GM21619 (cell line): Measurements from ENCODE around the gene HCFC1.

Experiments used
- ATAC-seq: cut with Tn5 transposase; IDR thresholded peaks from one replicate; pipeline ENCODE4 v1.9.1; 2021; ENCODE audit not compliant: unreplicated experiment

HCFC1 gene

DNA sequence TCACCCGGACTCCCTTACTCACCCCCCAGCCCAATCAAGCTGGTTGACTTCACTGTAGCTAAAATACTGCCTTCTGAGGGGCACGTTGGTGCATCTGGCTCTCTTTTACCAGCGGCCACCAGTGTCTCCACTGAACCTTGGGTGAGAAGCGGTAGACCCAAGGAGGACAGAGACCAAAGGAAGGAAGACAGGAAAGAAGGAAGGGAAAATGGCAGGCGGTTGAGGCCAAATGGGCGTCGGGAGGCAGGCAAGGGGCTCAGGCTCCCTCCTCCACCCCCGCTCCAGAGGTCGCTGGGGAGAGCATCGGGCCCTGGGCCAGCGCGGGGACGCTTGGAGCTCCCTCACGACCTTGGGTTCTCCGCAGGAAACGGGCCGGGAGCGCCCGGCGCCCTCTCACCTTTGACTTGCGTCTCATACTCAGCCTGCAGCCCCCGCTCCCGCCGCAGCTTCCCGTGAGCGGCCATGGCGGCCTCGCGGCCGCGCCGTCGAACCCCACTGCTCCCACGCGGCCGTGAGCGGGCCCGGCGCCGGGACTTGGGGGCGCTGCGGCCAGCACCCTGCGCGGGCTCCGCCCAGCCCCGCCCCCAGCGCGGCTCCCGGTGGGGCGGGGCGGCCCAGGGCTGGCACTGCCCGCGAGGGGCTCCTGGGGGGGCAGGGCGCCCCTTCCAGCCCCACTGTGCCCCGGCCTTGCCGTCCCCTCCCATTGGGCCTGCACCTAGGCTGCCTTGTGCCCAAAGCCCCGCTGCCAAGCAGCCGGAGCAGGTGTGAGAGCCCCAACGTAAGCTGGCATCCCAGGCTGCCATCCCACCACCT lies 45.7 kb downstream of the HCFC1 start, which contains the start of gene ARHGAP4:
ARHGAP4 (minus strand) TSS at position 526 of the 813 bp plus-strand sequence; CDS start at position 464, 62 bp downstream.
- no peak for ATAC-seq

DNA sequence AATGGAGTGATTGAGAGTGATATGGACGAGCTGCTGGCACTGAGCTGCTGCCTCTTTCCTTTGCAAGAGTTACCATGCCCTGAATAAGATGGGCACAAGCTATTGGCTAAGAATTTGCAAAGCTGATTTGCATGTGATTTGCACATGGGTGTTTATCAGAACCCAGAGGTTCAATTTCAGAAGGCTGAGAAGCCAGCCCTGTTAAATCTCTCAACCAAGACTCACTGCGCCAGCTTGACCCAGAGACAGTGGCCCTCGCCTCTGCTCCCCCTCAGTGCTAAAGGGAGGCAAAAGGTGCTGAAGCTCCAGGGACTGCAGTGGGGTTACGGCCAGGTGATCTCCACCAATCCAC lies 46.3 kb downstream of the HCFC1 start:
- ATAC-seq, result no peak

DNA sequence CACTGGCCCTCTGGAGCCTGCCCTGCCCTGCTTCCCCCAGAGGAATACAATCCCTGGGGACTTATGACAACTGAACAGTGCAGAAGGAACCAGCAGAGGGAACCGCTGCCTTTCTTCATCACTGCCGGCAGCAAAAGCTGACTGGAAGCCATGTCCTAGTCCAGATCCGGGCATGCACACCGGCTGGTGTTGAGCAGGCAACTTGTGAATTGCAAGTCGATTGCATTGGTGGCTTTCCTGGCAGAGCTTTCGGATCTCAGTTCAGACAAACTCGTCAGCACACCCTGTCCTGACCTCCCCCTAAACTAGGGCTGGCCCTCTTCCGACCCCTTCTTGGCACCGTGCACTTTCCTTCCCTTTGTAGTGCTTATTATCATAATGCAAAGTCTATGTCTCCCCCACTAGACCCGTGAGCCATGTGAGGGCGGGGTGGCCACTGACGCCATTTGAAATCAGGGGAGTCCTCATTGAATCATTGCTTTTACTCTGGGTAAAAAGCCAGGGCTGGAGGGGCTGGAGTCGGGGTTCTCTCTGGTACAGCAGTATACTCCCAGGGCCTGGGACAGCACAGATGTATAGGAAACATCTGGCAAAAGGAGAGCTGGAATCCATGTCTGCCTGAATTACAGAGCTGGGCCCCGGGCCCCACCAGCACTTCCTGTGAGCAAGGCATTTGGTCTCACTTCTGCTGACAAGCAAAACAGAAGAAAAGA lies 47.3 kb downstream of the HCFC1 start:
- ATAC-seq, result no peak

DNA sequence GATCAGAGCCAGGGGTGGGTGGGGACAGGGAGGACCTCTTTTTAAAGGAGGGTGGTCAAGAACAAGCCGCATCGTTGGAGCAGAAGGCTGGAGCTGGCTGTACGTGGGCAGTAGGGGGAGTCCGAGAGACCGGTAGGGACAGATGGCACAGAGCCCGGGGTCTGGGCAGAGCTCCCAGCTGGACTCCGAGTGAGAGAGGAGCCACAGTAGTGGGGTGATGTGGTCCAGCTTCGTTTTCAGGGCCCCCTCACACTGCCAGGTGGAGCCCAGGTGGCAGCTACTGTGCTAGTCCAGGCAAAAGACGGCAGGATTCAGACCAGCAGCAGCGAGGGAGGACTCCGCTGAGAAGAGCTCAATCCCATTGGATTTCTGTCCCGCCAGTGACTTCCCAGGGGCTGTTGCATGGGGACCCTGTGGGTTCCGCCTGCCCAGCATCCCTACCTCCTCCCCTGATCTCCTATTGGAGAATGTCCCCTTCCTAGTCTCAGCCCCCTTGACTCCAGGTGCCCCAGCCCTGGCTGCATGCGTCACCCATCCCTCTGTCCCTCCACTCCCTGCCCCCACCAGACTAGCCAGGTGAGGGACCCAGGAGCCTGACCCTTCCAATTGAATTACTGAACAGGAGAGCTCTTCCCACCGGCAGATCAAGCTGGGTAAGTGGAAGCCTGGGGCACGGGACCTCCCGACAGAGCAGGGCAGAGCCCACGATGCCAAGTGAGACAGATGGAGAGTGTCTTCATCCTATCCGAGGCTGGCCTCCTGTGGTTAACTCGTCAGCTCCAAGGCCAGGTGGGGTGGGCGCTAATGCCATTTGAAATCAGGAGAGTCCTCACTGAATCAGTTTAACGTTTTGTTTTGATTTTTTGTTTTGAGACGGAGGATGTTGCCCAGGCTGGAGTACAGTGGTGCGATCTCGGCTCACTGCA lies 48.4 kb downstream of the HCFC1 start:
- no peak for ATAC-seq

DNA sequence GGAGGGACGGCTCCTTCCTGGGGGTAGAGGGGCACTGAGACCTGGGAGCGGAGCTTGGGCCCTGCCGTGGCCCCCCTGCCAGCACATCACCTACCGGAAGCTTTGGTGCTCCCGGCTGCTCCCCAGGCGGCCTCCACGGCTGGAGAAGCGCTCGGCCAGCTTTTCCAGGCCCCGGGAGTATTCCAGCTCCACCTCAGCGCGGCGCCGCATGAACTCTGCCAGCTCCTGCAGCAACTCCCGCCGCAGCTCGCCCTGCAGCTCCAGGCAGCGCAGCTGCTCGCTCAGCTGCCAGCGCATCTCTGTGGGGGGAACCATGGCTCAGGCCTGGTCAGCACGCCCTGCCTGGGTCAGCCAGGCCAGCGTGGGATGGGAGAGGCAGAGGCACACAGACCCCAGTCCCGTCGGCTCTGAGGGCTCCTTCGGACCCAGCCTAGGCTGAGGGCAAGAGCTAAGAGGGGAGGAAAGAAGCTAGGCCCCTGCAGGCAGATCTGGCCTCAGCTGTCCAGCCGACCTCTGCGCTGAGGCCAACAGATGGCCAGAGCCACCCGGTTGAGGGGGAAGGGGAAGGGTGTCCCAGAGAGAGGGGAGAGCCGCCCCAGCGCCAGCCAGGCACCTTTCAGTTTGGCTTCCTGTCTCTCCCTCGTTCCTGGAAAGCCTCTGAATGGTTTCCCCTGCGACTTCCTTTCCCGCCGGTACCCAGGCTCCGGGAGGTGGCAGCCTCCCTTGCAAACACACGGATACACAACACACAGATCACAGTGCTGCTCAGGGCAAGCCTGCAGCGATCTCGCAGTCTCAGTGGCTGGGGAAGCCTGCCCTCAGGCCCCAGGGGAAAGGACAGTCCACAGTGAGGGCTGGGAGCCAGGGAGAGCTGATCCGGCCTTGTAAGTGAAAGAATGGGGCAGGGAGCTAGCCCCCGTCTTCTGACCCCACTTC lies 49.8 kb downstream of the HCFC1 start:
- no peak for ATAC-seq

DNA sequence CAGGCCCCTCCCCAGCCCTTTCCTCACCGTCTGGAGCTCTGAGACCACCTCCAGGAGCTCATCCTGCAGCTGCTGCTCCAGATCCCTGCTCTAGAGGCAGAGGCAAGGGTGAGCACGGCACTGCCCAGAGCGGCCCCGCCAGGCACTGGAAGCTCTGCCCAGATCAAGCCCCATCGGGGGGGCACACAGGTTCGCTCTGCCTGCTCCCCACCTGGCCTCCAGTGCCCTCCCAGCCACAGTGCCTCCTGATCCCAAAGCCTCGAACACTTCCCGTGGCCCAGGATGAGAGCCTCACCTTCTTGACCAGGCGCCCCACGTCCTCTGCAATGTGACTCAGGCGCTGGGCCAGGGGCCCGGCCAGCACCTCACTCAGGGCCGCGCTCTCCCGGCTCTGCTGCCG lies 50.5 kb downstream of the HCFC1 start:
- no peak for ATAC-seq

DNA sequence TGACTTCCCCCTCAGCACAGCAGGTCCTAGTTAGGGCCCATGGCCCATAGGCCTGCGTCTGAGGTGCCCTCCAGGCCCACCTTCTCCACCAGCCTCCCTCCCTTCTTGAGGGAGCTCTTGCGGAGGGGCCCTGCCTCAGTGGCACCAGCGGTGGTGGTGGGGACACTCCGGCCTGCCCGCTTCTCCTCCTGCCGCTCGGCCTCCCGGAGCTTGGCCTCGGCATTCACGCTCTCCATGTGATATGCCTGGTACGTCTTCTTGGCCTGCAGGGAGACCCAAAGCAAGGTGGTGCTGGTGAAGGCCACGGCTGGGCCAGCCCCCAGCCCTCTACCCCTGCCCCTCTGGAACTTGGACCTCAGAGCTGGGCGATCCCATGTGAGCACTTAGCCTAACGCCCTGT lies 51.1 kb downstream of the HCFC1 start:
- ATAC-seq, result no peak

DNA sequence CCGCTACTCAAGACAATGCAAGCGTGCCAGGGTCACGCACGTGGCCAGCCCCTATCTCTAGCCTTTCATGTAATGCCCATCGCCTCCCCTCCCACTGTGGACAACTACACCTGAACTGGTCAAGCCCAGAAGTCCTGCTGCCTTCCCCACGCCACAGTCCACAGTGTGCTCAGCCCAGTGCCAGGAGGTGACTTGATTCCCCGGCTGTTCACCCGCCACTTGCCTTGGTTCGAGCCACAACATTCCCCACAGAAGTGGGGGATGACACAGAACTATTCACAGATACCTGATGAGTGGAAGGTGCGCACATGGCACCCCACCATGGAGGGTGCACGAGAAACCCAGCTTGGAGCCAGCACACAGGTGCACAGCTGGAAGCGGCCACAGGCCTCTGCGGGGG lies 52.3 kb downstream of the HCFC1 start:
- no peak for ATAC-seq

DNA sequence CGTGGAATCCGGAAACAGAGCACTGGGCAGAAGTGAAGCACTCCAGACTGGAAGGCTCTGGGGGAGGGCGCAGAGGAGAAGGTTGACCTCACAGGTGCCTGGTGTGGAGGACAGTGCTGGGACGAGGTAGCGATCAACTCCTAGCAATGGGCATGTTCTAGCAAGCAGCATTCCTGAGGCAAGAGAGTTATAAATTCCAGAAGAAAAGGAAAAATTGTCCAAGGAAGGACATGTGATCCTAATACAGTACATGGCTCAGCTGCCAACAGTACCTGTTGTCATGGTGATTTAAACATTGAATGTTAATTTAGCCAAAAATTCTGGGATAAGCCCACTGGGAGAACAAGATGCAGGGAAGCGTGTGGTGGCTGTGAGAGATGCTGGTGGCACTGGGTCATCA lies 53.7 kb downstream of the HCFC1 start:
- ATAC-seq, result no peak

DNA sequence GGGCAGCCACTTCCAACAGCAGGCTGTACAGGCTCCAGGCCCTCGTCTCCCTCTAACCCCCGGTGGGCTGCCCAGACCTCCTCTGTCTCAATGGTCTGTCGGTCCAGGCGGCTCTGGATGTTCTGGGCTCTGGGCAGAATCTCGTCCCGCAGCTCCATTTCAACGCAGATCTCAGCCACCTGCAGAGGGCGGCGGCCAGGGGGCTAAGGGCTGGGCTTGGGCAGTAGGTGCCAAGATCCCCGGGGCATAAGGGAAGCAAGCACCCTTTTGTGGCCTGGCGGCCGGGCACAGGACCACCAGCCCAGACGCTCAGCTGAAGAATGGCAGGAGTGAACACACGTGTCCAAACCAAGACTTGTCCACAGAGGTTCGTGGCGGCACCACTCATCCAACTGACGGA lies 57.9 kb downstream of the HCFC1 start:
- no peak for ATAC-seq

DNA sequence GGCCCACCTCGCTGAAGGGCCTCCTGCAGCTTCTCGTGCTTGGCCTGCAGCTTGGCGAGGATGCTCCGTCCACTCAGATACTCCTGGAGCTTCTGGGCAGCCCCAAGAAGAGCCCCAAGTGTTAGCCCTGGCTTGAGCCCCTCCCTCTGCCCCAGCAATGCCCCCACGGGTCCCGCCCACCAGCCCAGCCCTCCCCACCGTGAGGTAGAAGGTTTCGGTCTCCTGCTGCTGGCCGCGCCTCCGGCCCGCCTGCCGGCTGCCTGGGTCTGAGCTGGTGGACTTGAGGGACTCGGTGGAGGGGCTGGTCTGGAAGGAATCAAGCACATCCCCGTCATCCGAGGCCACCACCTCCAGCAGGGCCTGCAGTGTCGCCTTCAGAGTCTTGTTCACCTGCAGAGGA lies 58.4 kb downstream of the HCFC1 start:
- no peak for ATAC-seq

DNA sequence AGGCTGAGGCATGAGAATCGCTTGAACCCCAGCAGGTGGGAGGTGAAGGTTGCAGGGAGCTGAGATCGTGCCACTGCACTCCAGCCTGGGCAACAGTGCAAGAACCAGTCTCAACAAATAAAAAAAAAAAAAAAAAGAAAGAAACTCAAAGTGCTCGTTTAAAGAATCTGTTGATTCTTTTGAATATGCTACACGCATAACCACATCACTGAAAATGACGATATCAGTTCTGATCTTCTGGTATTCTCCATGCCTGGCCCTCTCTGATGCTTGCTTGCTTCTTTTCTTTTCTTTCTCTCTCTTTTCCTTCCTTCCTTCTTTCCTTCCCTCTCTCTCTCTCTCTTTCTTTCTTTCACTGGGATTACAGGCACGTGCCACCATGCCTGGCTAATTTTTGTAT lies 59.8 kb downstream of the HCFC1 start:
- no peak for ATAC-seq

DNA sequence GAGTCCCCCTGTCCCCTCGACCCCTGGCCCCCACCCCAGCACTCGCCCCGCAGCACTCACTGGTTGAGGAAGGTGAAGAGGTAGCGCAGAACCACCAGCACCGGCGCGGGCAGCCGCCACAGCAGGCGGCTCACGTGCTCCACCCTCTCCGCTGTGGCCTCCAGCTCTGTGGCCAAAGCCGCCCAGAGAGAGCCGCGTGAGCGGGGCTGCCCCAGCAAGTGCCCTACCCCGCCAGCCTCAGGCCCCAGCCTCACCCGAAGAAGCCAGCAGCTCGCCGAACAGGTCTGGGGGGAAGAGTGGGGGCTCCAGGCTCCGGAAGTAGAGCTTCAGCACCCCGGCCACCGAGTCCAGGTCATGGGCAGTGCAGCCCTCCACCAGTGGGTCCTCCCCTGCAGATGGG lies 61.2 kb downstream of the HCFC1 start:
- no peak for ATAC-seq

DNA sequence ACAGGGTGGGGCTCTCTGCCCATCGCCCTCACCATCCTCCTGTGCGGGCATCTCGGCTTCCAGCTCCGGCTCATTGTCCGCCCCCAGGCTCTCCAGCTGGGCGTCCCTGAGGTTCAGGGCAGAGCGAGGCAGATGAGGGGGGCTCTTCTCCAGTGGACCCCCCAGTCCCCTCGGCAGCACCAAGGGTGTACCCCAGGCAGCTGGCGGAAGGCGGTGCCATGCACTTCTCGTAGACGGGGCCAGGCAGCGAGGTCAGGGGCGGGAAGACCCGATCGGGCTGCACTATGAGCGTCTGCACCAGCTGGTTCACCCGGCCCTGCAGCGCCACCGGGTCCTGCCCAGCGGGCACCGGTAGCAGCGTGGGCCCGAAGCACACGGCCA lies 61.6 kb downstream of the HCFC1 start:
- no peak for ATAC-seq

DNA sequence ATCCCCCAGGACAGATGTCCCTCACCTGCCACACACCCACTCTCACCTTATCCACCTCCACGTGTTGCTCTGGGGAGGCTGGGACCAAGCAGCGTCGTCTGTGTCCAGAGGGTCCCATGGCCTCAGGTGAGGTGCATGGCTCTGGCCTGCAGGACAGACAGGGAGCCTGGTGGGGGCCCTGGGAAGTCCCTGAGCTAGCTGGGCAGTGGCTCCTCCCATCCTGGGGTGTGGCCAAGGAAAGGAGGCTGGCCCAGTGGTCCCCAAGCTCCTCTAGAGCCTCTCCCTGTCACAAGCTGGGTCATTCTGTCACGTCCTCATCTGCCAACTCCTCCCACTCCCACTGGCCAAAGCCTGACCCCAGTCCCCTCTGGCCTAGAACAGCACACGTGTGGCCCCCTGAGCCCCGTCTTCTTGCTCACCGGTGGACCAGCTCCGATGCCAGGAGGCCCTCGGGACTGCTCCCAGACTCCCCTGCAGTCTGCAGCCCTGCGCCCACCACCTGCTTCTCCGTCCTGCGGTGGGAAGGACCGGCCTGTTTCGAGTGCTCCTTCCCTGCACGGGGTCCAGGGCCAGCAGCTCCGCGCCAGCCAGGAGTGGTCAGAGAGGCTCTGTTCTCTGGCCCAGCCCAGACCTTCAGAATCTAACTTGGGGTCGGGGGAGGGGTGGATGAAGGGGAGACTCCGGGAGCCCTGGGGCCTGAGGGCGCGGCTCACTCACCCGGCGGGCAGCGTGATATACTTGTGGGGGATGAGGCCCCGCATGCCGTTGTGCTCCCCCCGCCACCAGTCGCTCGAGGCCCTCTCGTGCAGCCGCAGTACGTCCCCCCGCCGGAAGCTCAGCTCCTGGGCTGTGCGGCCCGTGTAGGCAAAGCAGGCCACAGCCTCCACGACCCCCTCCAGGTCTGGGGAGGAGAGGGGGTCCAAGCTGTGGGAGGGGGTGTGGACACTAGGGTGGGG lies 62.3 kb downstream of the HCFC1 start:
- ATAC-seq, result no peak

DNA sequence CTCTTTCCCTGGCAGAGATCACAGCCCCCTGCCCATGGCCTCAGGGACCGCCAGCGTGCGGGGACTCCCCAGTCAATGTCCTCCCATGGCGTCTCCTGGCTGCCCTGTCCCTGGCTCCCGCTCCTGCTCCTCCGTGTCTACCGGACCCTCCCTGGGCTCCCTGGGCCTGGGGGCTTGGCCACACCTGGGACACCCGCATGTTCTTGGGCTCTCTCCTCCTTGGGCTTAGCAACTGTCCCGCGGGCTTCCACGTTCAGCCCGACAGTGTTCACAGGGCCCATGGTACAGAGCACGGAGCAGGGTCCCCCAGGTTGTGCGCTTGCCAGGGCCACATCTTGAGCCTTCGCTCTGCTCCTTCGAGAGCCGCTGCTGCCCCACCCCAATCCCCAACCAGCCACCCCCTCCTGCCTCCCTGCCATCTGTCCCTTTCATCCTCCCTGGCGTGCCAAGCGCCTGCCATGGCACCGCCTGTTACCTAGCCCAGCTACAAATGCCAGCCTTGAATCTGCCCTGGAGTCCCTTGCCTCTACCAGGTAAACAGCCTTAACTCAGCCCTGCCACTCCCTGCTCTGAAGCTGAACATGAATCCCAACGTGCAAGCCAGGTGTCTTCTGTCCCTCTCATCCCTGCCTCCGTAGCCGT lies 63.3 kb downstream of the HCFC1 start:
- ATAC-seq, result no peak

DNA sequence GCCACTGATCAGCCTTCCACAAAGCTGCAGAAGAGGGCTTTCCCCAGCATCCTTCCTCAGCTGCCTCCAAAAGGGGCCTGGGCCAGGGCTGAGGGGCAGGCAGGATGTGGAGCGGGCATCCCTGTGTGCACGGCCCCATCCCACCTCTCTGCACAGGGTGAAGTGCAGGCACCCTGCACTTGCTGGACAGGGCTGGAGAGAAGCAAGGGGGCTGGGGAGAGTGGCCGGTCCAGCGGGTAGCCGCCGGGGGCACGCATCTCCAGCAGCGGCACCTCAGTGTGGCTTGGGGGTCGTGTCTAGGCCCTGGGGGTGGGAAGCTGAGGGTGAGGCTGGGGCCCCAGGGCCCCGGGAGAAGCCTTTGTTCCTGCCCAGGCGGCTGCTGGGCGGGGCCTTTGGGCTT lies 64.2 kb downstream of the HCFC1 start:
- no peak for ATAC-seq

DNA sequence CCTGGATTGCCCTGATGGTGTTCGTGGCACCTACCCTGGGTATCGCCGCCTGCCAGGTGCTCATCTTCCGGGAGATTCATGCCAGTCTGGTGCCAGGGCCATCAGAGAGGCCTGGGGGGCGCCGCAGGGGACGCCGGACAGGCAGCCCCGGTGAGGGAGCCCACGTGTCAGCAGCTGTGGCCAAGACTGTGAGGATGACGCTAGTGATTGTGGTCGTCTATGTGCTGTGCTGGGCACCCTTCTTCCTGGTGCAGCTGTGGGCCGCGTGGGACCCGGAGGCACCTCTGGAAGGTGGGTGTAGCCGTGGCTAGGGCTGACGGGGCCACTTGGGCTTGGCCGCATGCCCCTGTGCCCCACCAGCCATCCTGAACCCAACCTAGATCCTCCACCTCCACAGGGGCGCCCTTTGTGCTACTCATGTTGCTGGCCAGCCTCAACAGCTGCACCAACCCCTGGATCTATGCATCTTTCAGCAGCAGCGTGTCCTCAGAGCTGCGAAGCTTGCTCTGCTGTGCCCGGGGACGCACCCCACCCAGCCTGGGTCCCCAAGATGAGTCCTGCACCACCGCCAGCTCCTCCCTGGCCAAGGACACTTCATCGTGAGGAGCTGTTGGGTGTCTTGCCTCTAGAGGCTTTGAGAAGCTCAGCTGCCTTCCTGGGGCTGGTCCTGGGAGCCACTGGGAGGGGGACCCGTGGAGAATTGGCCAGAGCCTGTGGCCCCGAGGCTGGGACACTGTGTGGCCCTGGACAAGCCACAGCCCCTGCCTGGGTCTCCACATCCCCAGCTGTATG lies 65.3 kb downstream of the HCFC1 start:
- ATAC-seq, result no peak
